Astrocyte of the spinal cord (primary cell): Measurements from ENCODE around the gene ARHGAP12.

Experiments used
- DNase-seq: peaks from one replicate; pipeline ENCODE4 v3.0.0; 2011; ENCODE audit warnings: low read depth, low spot score
- H3K4me3 ChIP-seq: 2 replicates; pipeline ENCODE4 v1.5.1; 2011; ENCODE audit warnings: low read depth, mild to moderate bottlenecking, low read length, moderate library complexity
- in situ Hi-C: cut with HindIII; loops from 2 replicates; pipeline ENCODE4 v1.10.0; 2017; ENCODE audit warnings: low sequenced_read_pairs
- TF ChIP-seq, protein P1 (sequence below): IDR thresholded peaks from 2 replicates; pipeline ENCODE4 v1.5.1; 2012; ENCODE audit warnings: low read depth, mild to moderate bottlenecking, low read length, inconsistent platforms

ARHGAP12 gene

DNA sequence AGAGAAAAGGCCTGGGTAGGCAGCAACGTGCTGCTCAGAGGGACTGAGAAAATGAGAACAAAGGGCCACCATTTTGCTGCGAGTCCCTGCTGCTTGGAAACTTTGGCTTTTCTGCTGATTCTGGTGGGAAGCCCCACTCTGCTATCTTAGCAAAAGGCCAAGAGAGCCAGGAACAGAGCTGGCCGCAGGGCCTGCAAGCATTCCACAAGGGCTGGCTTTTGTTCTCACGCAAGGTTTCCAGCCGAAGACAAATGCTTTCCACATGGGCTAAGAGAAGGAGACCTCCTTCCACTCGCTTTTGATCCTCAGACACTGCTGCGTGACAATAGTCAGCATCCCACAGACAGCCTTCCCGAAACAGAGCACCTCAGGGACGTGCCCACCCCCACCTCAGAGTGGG lies 163.1 kb downstream of the ARHGAP12 start:
- TF ChIP-seq, protein P1, sequence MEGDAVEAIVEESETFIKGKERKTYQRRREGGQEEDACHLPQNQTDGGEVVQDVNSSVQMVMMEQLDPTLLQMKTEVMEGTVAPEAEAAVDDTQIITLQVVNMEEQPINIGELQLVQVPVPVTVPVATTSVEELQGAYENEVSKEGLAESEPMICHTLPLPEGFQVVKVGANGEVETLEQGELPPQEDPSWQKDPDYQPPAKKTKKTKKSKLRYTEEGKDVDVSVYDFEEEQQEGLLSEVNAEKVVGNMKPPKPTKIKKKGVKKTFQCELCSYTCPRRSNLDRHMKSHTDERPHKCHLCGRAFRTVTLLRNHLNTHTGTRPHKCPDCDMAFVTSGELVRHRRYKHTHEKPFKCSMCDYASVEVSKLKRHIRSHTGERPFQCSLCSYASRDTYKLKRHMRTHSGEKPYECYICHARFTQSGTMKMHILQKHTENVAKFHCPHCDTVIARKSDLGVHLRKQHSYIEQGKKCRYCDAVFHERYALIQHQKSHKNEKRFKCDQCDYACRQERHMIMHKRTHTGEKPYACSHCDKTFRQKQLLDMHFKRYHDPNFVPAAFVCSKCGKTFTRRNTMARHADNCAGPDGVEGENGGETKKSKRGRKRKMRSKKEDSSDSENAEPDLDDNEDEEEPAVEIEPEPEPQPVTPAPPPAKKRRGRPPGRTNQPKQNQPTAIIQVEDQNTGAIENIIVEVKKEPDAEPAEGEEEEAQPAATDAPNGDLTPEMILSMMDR, result no peak
- DNase-seq, result no peak
- no peak overlapping the region for H3K4me3 ChIP-seq
- in situ Hi-C loops, result no loop called here

DNA sequence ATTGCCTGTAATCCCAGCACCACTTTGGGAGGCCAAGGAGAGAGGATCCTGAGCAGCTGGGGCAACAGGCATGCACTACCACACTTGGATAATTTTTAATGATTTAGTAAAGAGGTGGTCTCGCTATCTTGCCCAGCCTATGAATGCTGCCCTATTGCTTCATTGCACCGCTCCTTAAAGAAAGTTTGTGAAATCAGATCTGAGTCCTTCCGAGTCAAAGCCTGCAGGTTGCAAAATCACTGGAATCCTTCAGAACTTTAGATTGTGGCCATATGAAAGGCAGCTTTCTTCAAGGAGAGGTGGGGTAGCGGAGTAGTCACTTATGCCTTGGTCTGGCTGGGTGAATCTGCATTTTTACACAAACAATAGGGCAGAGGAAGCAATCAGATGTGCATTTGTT lies 166.3 kb downstream of the ARHGAP12 start:
- DNase-seq, result no peak
- in situ Hi-C loops, result no loop called here
- H3K4me3 ChIP-seq, result no peak overlapping the region
- TF ChIP-seq, protein P1, result no peak

DNA sequence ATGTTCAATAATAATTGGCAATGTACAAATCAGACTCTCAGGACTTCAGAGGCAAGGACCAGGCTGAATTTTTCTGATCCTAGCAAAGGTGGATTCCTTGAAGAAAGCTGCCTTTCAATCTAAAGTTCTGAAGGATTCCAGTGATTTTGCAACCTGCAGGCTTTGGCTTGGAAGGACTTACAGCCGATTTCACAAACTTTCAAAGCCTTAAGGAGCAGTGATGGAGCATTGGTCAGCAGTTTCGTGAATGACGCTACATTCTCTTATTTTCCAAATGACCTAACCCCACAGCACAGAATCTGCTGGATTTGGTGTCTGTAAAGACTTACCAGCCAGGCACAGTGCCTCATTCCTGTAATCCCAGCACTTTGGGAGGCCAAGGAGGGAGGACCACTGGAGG lies 167.5 kb downstream of the ARHGAP12 start:
- in situ Hi-C loops, result no loop called here
- H3K4me3 ChIP-seq, result no peak overlapping the region
- DNase-seq, result no peak
- TF ChIP-seq, protein P1, result no peak

GRCh38 chr10:31760674-31761081 lies 168.0 kb downstream of the ARHGAP12 start:
- in situ Hi-C loops, result no loop called here
- TF ChIP-seq, protein P1, result no peak

GRCh38 chr10:31759799-31760626 lies 168.6 kb downstream of the ARHGAP12 start:
- H3K4me3 ChIP-seq, result peak overlapping the region; percentile 89
- TF ChIP-seq, protein P1, result no peak
- in situ Hi-C loops, result no loop called here
- DNase-seq, result peak; percentile 99

More at GRCh38 chr10:31760674-31761081, 168.0 kb downstream of the ARHGAP12 start:
- DNase-seq, result no peak
- peak overlapping the region; percentile 14 for H3K4me3 ChIP-seq

- in situ Hi-C loops, result no loop called here
- DNase-seq, result peak; percentile 47
- peak overlapping the region; percentile 89 for H3K4me3 ChIP-seq
- TF ChIP-seq, protein P1, result no peak
These were observed 169.4 kb downstream of the ARHGAP12 start for GRCh38 chr10:31759124-31759798.
